Measurements from ENCODE around the gene PNO1. TPM values are rescaled to one million over a fixed set of nuclear protein-coding genes. Genes with fewer than 3 reads are reported as not detected.
"Not testable (repeated sequence)": the region's sequence is repeated elsewhere in the genome, so short reads cannot be mapped to it uniquely, and the experiment has no call there.

Gene PNO1
- total RNA-seq, result 11.2 TPM
- 14.3 TPM for polyA plus RNA-seq

DNA sequence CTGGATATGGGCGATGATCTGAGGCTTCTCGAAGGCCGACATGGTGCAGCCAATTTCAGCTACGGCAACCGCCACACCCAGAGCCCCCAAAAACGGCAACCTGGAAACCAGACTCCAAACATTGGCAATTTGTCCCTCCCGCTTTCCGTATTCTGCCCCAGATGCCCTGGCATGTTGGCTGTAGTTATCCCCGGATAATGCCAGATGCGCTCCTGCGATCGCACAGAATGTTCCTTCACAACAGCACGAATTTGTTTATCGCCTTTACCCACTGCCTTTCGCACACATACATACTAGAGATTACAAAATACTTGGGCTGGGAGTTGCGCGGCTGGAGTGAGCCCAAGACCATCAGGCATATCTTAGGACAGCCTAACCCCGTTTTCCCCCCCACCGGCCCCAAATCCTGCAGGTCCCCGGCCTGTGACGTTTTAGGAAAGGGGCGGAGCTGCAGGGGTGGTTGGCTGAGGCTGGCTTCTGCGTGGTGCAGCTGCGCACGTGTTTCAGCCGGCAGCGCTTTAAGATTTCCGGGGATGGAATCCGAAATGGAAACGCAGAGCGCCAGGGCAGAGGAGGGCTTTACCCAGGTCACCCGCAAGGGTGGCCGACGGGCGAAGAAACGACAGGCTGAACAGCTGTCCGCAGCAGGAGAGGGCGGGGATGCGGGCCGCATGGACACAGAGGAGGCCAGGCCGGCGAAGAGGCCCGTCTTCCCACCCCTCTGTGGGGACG is at the start of gene PNO1:
PNO1 (plus strand) TSS at position 487 of the 732 bp plus-strand sequence; CDS start at position 534, 47 bp downstream.
- WGBS, result under 1% methylated on average over 44 of the region's 44 CpGs
- H3K36me3 ChIP-seq (ENCODE audit: insufficient read depth), result peaks cover 1% of the 10 kb centered on the region
- peak within 1 kb of the TSS; percentile 40 for H3K27ac ChIP-seq (ENCODE audit: low read depth)
- peak within 1 kb of the TSS; percentile 73 for H3K4me3 ChIP-seq (ENCODE audit: low read depth, low read length)
- H3K4me1 ChIP-seq (ENCODE audit: insufficient read depth), result no peaks in the 10 kb centered on the region
- peak; percentile 95 for DNase-seq (ENCODE audit: extremely low spot score)

DNA sequence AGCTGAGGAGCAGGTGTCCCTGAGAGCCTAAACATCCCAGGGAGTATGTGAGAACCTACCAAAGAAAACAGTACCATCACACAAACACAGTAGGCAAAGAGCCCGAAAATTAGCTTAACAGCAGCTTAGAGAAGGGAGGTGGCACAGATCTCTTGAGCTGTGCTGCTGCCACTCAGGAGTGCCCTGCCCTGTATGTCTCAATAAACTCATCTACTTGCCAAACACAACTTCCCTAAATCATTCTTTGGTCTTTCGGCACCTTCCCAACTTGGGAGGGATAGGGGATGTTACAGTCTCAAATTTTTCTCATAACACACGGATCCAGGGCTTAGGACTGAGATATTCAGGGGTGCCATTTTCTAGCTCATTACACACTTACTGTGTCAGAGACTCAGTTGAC is 49.6 kb upstream of the PNO1 start:
- no peak for DNase-seq (ENCODE audit: extremely low spot score)
- Histone ChIP-seq H3K4me3 (ENCODE audit: low read depth, low read length) (no peak overlapping the region), H3K4me1 (ENCODE audit: insufficient read depth) (no peaks in the 10 kb centered on the region), H3K27ac (ENCODE audit: low read depth) (no peak overlapping the region), H3K36me3 (ENCODE audit: insufficient read depth) (no peaks in the 10 kb centered on the region)
- WGBS, result 88% methylated on average over 3 of the region's 3 CpGs

DNA sequence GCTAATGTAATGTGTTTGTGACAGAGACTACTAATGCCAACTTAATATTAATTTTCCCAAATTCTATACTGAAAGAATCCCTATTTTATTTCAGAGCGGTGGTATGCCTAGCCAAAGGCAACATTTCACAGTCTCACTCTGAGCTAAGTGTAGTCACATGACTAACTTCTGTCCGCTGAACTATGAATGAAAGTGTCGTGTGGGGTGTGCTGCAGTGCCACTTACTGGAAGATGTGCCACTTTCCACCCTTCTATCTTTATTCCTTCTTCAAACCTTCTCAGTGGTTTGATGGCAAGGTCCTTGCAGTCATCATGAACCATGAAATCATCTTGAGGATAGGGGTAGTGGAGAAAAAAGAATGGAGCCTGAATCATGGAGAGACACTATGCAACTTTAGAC is 47.6 kb upstream of the PNO1 start:
- no peak overlapping the region for H3K4me3 ChIP-seq (ENCODE audit: low read depth, low read length)
- no peaks in the 10 kb centered on the region for H3K36me3 ChIP-seq (ENCODE audit: insufficient read depth)
- no peak for DNase-seq (ENCODE audit: extremely low spot score)
- 62% methylated on average over 3 of the region's 3 CpGs for WGBS
- no peaks in the 10 kb centered on the region for H3K4me1 ChIP-seq (ENCODE audit: insufficient read depth)
- no peak overlapping the region for H3K27ac ChIP-seq (ENCODE audit: low read depth)

DNA sequence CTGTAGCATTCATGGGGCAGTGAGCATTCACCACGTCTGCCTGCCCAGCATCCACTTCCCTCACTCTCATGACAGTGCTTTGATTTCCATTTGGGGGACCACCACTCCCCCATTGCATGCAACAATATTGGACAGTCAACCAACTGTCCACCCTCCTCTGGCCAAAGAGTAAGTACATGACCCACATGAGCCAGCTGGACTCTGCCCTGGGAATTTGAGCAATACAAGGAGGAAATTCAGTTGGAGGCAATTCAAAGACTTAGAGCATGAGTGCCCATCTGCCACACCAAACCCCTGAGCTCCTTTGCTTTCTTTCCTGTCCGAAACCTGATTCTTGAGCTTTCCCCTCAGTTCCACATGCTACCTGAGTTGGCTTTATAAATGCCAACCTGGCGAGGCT is 41.7 kb upstream of the PNO1 start:
- Histone ChIP-seq H3K4me1 (ENCODE audit: insufficient read depth) (no peaks in the 10 kb centered on the region), H3K4me3 (ENCODE audit: low read depth, low read length) (no peak overlapping the region), H3K36me3 (ENCODE audit: insufficient read depth) (no peaks in the 10 kb centered on the region), H3K27ac (ENCODE audit: low read depth) (no peak overlapping the region)
- DNase-seq (ENCODE audit: extremely low spot score), result no peak
- WGBS, result 83% methylated on average over 3 of the region's 3 CpGs

DNA sequence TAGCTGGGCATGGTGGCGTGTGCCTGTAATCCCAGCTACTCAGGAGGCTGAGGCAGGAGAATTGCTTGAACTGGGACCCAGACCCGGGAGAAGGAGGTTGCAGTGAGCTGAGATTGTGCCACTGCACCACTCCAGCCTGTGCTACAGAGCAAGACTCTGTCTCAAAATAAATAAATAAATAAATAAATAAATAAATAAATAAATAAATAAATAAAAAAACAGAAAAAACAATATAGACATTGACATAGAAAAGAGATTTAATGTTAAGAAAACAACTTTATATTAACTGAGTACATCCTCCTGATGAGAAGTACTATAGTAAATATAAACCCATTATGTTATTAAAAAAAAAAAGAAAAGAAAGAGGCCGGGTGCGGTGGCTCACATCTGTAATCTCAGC is 39.8 kb upstream of the PNO1 start:
- not testable (repeated sequence) for H3K27ac ChIP-seq (ENCODE audit: low read depth); H3K36me3 ChIP-seq (ENCODE audit: insufficient read depth); H3K4me1 ChIP-seq (ENCODE audit: insufficient read depth); H3K4me3 ChIP-seq (ENCODE audit: low read depth, low read length); DNase-seq (ENCODE audit: extremely low spot score)
- WGBS, result 95% methylated on average over 4 of the region's 4 CpGs

DNA sequence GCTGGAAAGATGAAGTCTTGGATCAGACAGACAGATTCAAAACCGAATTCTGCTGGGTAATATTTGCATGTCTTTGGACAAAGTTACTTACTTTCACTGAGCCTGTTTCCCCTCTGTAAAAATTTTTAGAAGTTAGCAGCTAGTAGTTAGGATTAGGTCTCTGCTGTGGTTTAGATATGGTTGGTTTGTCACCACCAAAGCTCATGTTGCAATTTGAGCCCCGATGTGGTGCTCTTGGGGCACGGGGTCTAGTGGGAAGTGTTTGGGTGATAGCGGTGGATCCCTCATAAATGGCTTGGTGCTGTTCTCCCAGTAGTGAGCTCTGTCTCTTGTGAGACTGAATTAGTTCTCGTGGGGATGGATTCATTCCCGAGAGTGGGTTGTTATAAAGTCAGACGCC is 38.9 kb upstream of the PNO1 start:
- DNase-seq (ENCODE audit: extremely low spot score), result no peak
- no peak overlapping the region for H3K27ac ChIP-seq (ENCODE audit: low read depth)
- H3K36me3 ChIP-seq (ENCODE audit: insufficient read depth), result no peaks in the 10 kb centered on the region
- no peak overlapping the region for H3K4me3 ChIP-seq (ENCODE audit: low read depth, low read length)
- 69% methylated on average over 7 of the region's 7 CpGs for WGBS
- H3K4me1 ChIP-seq (ENCODE audit: insufficient read depth), result no peaks in the 10 kb centered on the region

DNA sequence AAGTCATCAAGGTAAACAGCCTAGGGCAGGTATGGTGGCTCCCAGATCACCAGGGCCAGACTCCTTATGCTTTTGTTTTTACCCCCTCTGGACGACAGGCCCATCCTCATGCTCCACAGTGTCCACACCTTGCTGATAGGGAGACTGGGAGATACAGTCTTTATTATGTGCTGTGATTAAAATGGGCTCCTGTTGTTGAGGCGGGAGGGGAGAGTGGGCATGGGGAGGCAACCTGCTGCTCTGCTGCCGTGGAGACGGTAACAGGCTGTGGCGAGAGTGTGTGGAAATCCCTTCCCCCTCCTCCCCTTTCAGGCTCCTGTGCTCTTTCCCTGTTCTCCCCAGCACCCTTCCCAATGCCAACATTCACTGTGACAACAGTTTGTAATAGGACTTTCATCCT is 38.2 kb upstream of the PNO1 start:
- Histone ChIP-seq H3K4me1 (ENCODE audit: insufficient read depth) (no peaks in the 10 kb centered on the region), H3K4me3 (ENCODE audit: low read depth, low read length) (no peak overlapping the region), H3K36me3 (ENCODE audit: insufficient read depth) (no peaks in the 10 kb centered on the region), H3K27ac (ENCODE audit: low read depth) (no peak overlapping the region)
- no peak for DNase-seq (ENCODE audit: extremely low spot score)
- 70% methylated on average over 5 of the region's 5 CpGs for WGBS

DNA sequence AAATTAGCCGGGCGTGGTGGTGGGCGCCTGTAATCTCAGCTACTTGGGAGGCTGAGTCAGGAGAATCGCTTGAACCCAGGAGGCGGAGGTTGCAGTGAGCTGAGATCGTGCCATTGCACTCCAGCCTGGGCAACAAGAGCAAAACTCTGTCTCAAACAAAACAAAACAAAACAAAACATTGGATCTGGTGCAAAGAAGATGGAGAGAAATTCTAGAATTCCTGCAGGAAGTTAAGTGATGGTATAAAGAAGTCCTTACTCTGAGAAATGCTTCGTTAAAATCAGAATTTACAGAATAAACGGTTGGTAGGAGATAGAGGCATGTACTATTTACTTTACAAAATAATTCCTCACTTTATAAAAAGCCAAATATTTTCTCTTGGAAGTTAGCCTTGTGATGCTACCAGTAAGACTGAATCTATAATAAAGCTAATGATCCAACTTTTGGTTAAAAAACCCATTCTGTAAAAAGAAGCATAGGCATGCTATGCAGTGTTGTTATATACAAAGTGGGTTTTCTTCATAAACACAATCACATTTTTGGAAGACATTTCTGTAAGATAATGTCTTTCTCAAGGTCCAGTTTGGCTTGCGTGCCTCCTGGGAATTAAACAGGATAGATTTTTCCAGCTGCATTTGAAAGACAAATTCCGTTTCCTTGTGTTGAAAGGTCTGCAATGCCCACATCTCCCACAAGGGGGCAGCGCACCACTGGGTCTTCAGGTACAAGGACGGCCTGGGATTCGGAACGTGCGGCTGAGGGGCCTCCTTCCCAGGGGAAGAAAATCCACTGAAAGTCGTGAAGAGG is 35.6 kb upstream of the PNO1 start:
- Histone ChIP-seq H3K27ac (ENCODE audit: low read depth) (no peak overlapping the region), H3K4me1 (ENCODE audit: insufficient read depth) (no peaks in the 10 kb centered on the region), H3K36me3 (ENCODE audit: insufficient read depth) (no peaks in the 10 kb centered on the region), H3K4me3 (ENCODE audit: low read depth, low read length) (no peak overlapping the region)
- WGBS, result 41% methylated on average over 16 of the region's 16 CpGs
- DNase-seq (ENCODE audit: extremely low spot score), result peak; percentile 79

DNA sequence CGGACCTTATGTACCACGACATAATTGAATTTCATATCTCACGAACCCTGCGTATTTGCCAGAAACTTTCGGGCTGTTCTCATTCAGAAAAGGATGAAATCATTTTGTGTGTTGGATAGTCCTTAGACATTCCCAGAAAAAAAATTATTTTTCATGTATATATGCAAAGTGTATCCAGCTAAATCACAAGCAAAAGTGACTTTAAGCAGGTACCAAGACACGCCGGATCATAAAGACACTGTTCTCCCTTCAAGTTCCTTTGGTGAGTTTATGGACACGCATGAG is 35.1 kb upstream of the PNO1 start:
- 24% methylated on average over 8 of the region's 8 CpGs for WGBS
- DNase-seq (ENCODE audit: extremely low spot score), result no peak
- Histone ChIP-seq H3K4me3 (ENCODE audit: low read depth, low read length) (no peak overlapping the region), H3K27ac (ENCODE audit: low read depth) (no peak overlapping the region), H3K36me3 (ENCODE audit: insufficient read depth) (no peaks in the 10 kb centered on the region), H3K4me1 (ENCODE audit: insufficient read depth) (no peaks in the 10 kb centered on the region)

DNA sequence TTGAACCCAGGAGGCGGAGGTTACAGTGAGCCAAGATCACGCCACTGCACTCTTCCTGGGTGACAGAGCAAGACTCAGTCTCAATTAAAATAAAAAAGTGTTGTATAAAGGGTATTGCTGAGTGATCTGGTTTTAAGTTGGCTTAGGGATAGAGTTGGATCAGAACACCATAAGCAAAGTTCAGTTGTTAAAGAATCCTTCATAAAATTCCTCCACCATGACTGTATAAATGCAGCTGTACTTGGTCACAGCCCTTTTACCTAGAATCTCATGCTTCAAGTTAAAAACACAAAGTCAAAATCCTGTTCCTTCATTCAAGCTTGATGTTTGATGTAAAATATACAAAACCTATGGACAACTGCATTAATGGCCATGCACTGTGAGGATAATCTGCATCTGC is 33.4 kb upstream of the PNO1 start:
- Histone ChIP-seq H3K4me3 (ENCODE audit: low read depth, low read length) (no peak overlapping the region), H3K36me3 (ENCODE audit: insufficient read depth) (peaks cover 1% of the 10 kb centered on the region), H3K27ac (ENCODE audit: low read depth) (no peak overlapping the region), H3K4me1 (ENCODE audit: insufficient read depth) (no peaks in the 10 kb centered on the region)
- DNase-seq (ENCODE audit: extremely low spot score), result no peak
- WGBS, result 66% methylated on average over 2 of the region's 2 CpGs

DNA sequence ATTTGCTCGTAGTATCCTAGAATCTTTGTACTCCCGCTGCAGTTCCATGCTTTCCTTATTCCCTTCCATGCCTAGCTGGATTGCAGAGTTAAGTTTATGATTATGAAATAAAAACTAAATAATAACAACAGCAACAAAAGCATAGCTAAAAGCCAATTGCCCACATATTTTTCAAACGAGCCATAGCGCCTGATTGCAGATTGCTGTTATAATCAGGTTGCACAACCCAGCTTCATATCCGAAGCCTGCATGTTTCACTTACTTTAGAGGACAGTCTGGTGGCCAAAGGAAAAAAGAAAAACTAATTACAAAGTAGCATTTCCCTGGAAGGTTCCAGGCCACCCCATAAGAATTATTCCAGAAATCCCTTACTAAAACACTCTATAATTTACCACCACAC is 31.9 kb upstream of the PNO1 start:
- Histone ChIP-seq H3K4me3 (ENCODE audit: low read depth, low read length) (no peak overlapping the region), H3K36me3 (ENCODE audit: insufficient read depth) (peaks cover 1% of the 10 kb centered on the region), H3K4me1 (ENCODE audit: insufficient read depth) (no peaks in the 10 kb centered on the region), H3K27ac (ENCODE audit: low read depth) (no peak overlapping the region)
- WGBS, result 91% methylated on average over 5 of the region's 5 CpGs
- DNase-seq (ENCODE audit: extremely low spot score), result no peak

DNA sequence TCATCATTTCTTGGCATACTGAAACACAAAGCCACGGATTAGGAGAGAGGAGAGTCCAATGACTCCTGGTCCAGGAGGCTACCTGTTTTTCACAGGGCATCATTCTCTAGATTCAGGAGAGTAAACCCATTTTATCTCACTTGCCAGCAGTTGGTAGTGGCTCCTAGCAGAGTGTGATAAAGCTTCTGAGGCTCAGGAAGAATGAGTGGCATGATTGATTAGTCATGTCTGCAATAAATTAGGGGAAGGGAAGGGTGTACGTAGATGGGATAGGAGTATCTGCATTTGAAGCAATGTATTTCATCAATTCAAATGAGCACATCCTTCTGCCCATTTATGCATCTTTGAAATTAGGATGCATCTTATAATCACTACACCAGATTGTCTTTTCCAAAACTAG is 31.1 kb upstream of the PNO1 start:
- Histone ChIP-seq H3K27ac (ENCODE audit: low read depth) (no peak overlapping the region), H3K36me3 (ENCODE audit: insufficient read depth) (peaks cover 1% of the 10 kb centered on the region), H3K4me1 (ENCODE audit: insufficient read depth) (no peaks in the 10 kb centered on the region), H3K4me3 (ENCODE audit: low read depth, low read length) (no peak overlapping the region)
- WGBS, result 77% methylated on average over 2 of the region's 2 CpGs
- DNase-seq (ENCODE audit: extremely low spot score), result no peak

DNA sequence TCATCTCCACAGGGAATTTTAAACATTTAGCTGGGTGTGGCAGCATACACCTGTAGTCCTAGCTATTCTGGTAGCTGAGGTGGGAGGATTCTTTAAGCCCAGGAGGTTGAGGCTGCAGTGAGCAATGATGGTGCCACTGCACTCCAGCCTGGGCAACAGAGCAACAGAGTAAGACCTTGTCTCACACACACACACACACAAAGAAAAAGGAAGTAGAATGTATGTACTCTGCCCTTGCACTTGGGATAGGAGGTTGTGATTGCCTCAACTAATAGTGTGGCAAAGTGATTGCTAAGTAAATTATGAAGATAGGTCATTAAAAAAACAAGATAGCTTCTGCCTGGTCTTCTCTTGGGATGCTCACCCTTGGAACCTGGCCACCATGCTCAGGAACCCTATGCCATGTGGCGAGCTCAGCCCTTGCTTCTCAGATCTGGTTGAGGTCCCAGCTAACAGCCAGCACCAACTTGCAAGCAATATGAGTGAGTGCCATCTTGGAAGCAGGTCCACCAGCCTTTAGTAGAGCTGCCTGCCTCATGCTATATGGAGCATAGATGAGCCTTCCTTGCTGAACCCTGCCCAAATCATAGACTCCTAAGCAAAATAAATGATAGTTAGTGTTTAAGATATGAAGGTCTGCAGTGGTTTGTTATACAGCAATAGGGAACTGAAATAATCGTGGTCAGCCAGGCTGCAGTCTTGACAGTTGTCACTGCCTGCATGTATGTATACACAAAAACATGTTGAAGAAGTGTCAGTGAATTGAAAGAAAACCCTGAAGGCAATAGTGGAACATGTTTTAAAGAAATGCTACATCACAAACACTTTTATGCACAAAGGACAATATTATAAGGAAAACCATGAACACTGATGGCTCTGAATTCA is 30.1 kb upstream of the PNO1 start:
- DNase-seq (ENCODE audit: extremely low spot score), result no peak
- no peaks in the 10 kb centered on the region for H3K4me1 ChIP-seq (ENCODE audit: insufficient read depth)
- no peak overlapping the region for H3K4me3 ChIP-seq (ENCODE audit: low read depth, low read length)
- peaks cover 1% of the 10 kb centered on the region for H3K36me3 ChIP-seq (ENCODE audit: insufficient read depth)
- WGBS, result 47% methylated on average over 2 of the region's 2 CpGs
- no peak overlapping the region for H3K27ac ChIP-seq (ENCODE audit: low read depth)

DNA sequence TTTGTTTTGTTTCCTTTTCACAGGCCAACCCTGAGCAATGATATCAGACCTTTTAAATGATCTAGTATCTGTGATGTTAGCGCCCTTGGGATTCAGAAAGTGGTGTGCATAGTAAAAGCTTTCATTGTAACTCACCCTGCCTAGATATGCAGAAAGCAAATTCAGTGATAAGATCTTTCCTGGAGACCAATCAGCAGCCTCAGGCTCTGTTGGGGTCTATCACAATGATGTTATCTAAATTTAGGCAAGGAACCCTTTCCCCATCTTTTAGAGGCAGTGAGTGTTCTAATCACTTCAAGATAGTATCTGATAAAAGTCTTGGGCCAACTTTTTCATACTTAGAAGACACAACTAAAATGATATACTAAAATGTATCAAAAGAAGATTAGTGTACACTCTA is 23.6 kb upstream of the PNO1 start:
- H3K27ac ChIP-seq (ENCODE audit: low read depth), result no peak overlapping the region
- no peak overlapping the region for H3K4me3 ChIP-seq (ENCODE audit: low read depth, low read length)
- 91% methylated on average over 1 of the region's 1 CpG for WGBS
- DNase-seq (ENCODE audit: extremely low spot score), result no peak
- peaks cover 2% of the 10 kb centered on the region for H3K36me3 ChIP-seq (ENCODE audit: insufficient read depth)
- H3K4me1 ChIP-seq (ENCODE audit: insufficient read depth), result no peaks in the 10 kb centered on the region
